Measurements from ENCODE around the gene IGSF9B.

DNA sequence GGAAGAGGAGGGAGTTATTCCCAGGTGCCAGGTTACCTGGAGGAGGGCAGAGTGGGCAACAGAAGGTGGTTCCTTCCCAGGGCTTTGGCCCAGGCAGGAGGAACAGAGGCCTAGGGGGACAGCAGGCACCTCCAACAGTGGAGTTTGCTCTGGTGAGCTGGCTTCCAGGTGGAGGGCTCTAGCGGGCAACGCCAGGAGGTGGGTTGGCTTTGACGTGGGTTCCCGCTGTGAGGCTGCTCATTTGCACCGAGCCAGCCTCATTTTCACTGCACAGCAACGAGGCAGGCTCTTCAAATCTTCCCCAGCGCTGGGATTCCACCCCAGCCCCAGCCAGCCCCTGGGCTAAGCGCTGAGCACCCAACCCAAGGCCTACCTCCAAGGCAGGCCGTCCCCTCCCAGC, 8.1 kb downstream of the IGSF9B start:
- TF ChIP-seq FOXM1 (IDR thresholded peaks at IDR 0.05; ENCODE audit: borderline replicate concordance, low read depth) (no peak), EP300 (IDR thresholded peaks at IDR 0.05; ENCODE audit: borderline replicate concordance) (no peak), TCF12 (IDR thresholded peaks at IDR 0.05; ENCODE audit: low read depth) (no peak), YY1 (IDR thresholded peaks at IDR 0.05; ENCODE audit: low read depth) (no peak), NFIC (IDR thresholded peaks at IDR 0.05) (no peak), TAF1 (IDR thresholded peaks at IDR 0.05; ENCODE audit: low read depth) (no peak), EGR1 (IDR thresholded peaks at IDR 0.05) (no peak), CREB1 (IDR thresholded peaks at IDR 0.05; ENCODE audit: low read depth) (no peak), RAD21 (IDR thresholded peaks at IDR 0.05; ENCODE audit: low read depth) (no peak), CEBPB (IDR thresholded peaks at IDR 0.05) (no peak)
- TF ChIP-seq, protein P1, sequence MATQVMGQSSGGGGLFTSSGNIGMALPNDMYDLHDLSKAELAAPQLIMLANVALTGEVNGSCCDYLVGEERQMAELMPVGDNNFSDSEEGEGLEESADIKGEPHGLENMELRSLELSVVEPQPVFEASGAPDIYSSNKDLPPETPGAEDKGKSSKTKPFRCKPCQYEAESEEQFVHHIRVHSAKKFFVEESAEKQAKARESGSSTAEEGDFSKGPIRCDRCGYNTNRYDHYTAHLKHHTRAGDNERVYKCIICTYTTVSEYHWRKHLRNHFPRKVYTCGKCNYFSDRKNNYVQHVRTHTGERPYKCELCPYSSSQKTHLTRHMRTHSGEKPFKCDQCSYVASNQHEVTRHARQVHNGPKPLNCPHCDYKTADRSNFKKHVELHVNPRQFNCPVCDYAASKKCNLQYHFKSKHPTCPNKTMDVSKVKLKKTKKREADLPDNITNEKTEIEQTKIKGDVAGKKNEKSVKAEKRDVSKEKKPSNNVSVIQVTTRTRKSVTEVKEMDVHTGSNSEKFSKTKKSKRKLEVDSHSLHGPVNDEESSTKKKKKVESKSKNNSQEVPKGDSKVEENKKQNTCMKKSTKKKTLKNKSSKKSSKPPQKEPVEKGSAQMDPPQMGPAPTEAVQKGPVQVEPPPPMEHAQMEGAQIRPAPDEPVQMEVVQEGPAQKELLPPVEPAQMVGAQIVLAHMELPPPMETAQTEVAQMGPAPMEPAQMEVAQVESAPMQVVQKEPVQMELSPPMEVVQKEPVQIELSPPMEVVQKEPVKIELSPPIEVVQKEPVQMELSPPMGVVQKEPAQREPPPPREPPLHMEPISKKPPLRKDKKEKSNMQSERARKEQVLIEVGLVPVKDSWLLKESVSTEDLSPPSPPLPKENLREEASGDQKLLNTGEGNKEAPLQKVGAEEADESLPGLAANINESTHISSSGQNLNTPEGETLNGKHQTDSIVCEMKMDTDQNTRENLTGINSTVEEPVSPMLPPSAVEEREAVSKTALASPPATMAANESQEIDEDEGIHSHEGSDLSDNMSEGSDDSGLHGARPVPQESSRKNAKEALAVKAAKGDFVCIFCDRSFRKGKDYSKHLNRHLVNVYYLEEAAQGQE (IDR thresholded peaks at IDR 0.05; ENCODE audit: low read depth) = no peak
- TF ChIP-seq, protein P2, sequence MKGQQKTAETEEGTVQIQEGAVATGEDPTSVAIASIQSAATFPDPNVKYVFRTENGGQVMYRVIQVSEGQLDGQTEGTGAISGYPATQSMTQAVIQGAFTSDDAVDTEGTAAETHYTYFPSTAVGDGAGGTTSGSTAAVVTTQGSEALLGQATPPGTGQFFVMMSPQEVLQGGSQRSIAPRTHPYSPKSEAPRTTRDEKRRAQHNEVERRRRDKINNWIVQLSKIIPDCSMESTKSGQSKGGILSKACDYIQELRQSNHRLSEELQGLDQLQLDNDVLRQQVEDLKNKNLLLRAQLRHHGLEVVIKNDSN (IDR thresholded peaks at IDR 0.05) = no peak
- TF ChIP-seq, protein P3, sequence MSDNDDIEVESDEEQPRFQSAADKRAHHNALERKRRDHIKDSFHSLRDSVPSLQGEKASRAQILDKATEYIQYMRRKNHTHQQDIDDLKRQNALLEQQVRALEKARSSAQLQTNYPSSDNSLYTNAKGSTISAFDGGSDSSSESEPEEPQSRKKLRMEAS (IDR thresholded peaks at IDR 0.05) = no peak

Data from Ishikawa (cell line).